H9 (cell line): ENCODE measurements around the gene PRX. TPM values are rescaled to one million over a fixed set of nuclear protein-coding genes. Genes with fewer than 3 reads are reported as not detected.

Experiments
- DNase-seq: peaks from one replicate; pipeline ENCODE4 v3.0.0-alpha.2; 2017
- H2AFZ ChIP-seq: one replicate; pipeline ENCODE4 v1.6.1; 2013; ENCODE audit warnings: mild to moderate bottlenecking, low read length, control low read depth, moderate library complexity
- H2AK5ac ChIP-seq: 2 replicates; pipeline ENCODE4 v1.6.1; 2013; ENCODE audit warnings: low read length, control low read depth, mixed read lengths; ENCODE audit not compliant: insufficient read length
- H2BK120ac ChIP-seq: one replicate; pipeline ENCODE4 v1.6.1; 2013; ENCODE audit warnings: low read depth, mild to moderate bottlenecking, low read length, control low read depth, inconsistent platforms; ENCODE audit not compliant: poor library complexity, severe bottlenecking
- H2BK12ac ChIP-seq: 2 replicates; pipeline ENCODE4 v1.6.1; 2013; ENCODE audit warnings: low read length, control low read depth, mixed read lengths, low read depth; ENCODE audit not compliant: insufficient read length
- H2BK15ac ChIP-seq: 2 replicates; pipeline ENCODE4 v1.6.1; 2013; ENCODE audit warnings: low read depth, low read length, control low read depth
- H2BK20ac ChIP-seq: one replicate; pipeline ENCODE4 v1.6.1; 2013; ENCODE audit warnings: low read depth, mild to moderate bottlenecking, low read length, control low read depth, inconsistent platforms; ENCODE audit not compliant: poor library complexity, severe bottlenecking
- H2BK5ac ChIP-seq: 2 replicates; pipeline ENCODE4 v1.6.1; 2013; ENCODE audit warnings: low read length, control low read depth, mixed read lengths; ENCODE audit not compliant: insufficient read length
- H3K14ac ChIP-seq: 2 replicates; pipeline ENCODE4 v1.6.1; 2013; ENCODE audit warnings: low read length, control low read depth; ENCODE audit not compliant: insufficient read depth
- H3K18ac ChIP-seq: 2 replicates; pipeline ENCODE4 v1.6.1; 2013; ENCODE audit warnings: low read depth, mild to moderate bottlenecking, mixed read lengths, low read length, control low read depth; ENCODE audit not compliant: insufficient read length
- H3K23ac ChIP-seq: 2 replicates; pipeline ENCODE4 v1.6.1; 2013; ENCODE audit warnings: low read length, control low read depth, mixed read lengths, low read depth; ENCODE audit not compliant: insufficient read length
- H3K23me2 ChIP-seq: 2 replicates; pipeline ENCODE4 v1.6.1; 2013; ENCODE audit warnings: low read depth, mild to moderate bottlenecking, mixed read lengths, low read length, control low read depth; ENCODE audit not compliant: insufficient read length, poor library complexity, severe bottlenecking
- H3K27ac ChIP-seq: 2 replicates; pipeline ENCODE4 v1.5.1; 2013; ENCODE audit warnings: low read length, control low read depth, mixed read lengths, low read depth; ENCODE audit not compliant: insufficient read length
- H3K27me3 ChIP-seq: 2 replicates; pipeline ENCODE4 v1.6.1; 2013; ENCODE audit warnings: low read length, control low read depth, inconsistent platforms; ENCODE audit not compliant: insufficient read depth
- H3K4ac ChIP-seq: 2 replicates; pipeline ENCODE4 v1.6.1; 2013; ENCODE audit warnings: low read depth, mild to moderate bottlenecking, control low read depth, inconsistent platforms, low read length, moderate library complexity
- H3K4me1 ChIP-seq: 2 replicates; pipeline ENCODE4 v1.6.1; 2013; ENCODE audit warnings: low read length, control low read depth, inconsistent platforms; ENCODE audit not compliant: insufficient read depth
- H3K4me2 ChIP-seq: 2 replicates; pipeline ENCODE4 v1.6.1; 2013; ENCODE audit warnings: low read length, control low read depth, mixed read lengths; ENCODE audit not compliant: insufficient read length, insufficient read depth
- H3K56ac ChIP-seq: 2 replicates; pipeline ENCODE4 v1.6.1; 2013; ENCODE audit warnings: low read depth, mild to moderate bottlenecking, mixed read lengths, low read length, control low read depth; ENCODE audit not compliant: insufficient read length
- H3K79me1 ChIP-seq: 2 replicates; pipeline ENCODE4 v1.6.1; 2013; ENCODE audit warnings: low read depth, mild to moderate bottlenecking, moderate library complexity, low read length, control low read depth, inconsistent platforms; ENCODE audit not compliant: insufficient read depth, poor library complexity, severe bottlenecking
- H3K79me2 ChIP-seq: 2 replicates; pipeline ENCODE4 v1.6.1; 2013; ENCODE audit warnings: low read length, control low read depth, inconsistent platforms; ENCODE audit not compliant: insufficient read depth
- H3K9ac ChIP-seq: 2 replicates; pipeline ENCODE4 v1.6.1; 2013; ENCODE audit warnings: low read length, control low read depth, mixed read lengths; ENCODE audit not compliant: insufficient read length; ENCODE audit errors: extremely low read depth
- H3K9me3 ChIP-seq: one replicate; pipeline ENCODE4 v1.6.1; 2013; ENCODE audit warnings: low read depth, low read length, inconsistent platforms; ENCODE audit not compliant: control insufficient read depth
- H3T11ph ChIP-seq: one replicate; pipeline ENCODE4 v1.6.1; 2013; ENCODE audit warnings: mild to moderate bottlenecking, low read length, control low read depth, inconsistent platforms
- H4K20me1 ChIP-seq: one replicate; pipeline ENCODE4 v1.6.1; 2013; ENCODE audit not compliant: control insufficient read depth, insufficient read length, insufficient read depth
- H4K5ac ChIP-seq: 2 replicates; pipeline ENCODE4 v1.6.1; 2013; ENCODE audit warnings: low read depth, mild to moderate bottlenecking, mixed read lengths, low read length, control low read depth; ENCODE audit not compliant: insufficient read length
- H4K8ac ChIP-seq: replicated peaks from 2 replicates; pipeline ENCODE4 v1.6.1; 2013; ENCODE audit warnings: low read length, control low read depth, mixed read lengths, low read depth; ENCODE audit not compliant: insufficient read length
- H4K91ac ChIP-seq: 2 replicates; pipeline ENCODE4 v1.6.1; 2013; ENCODE audit warnings: low read depth, mild to moderate bottlenecking, moderate library complexity, mixed read lengths, low read length, control low read depth; ENCODE audit not compliant: insufficient read length
- H3K27ac Mint-ChIP-seq, 3 experiments: 2 replicates in 2 of 3; 3 replicates in 1 of 3; pipeline ENCODE4 v1.8.0; 2020 to 2021; ENCODE audit warnings: mixed read lengths in 3 of 3, mild to moderate bottlenecking in 1 of 3, moderate library complexity in 1 of 3
- H3K27me3 Mint-ChIP-seq: 2 replicates; pipeline ENCODE4 v1.8.0; 2021; ENCODE audit warnings: low read depth, mild to moderate bottlenecking, moderate library complexity, mixed read lengths
- H3K36me3 Mint-ChIP-seq, 3 experiments: 2 replicates in 2 of 3; 3 replicates in 1 of 3; pipeline ENCODE4 v1.8.0; 2020 to 2021; ENCODE audit warnings: low read depth in 3 of 3, mixed read lengths in 3 of 3; ENCODE audit not compliant: insufficient read depth in 1 of 3
- H3K4me1 Mint-ChIP-seq, 2 experiments: 2 replicates each; pipeline ENCODE4 v1.8.0; 2020; ENCODE audit warnings: mixed read lengths in 2 of 2
- H3K4me3 Mint-ChIP-seq, 2 experiments: 2 replicates in 1 of 2; 3 replicates in 1 of 2; pipeline ENCODE4 v1.8.0; 2020 to 2021; ENCODE audit warnings: mild to moderate bottlenecking in 2 of 2, mixed read lengths in 2 of 2, moderate library complexity in 1 of 2
- H3K9me3 Mint-ChIP-seq, 2 experiments: 2 replicates in 1 of 2; 3 replicates in 1 of 2; pipeline ENCODE4 v1.8.0; 2020; ENCODE audit warnings: mild to moderate bottlenecking in 2 of 2, mixed read lengths in 2 of 2, moderate library complexity in 1 of 2
- WGBS: extraction: QIAGEN DNeasy Blood & Tissue Kit; methylation state at CpG from one replicate; pipeline ENCODE4 v1.1.7; 2013; ENCODE audit warnings: missing lambda C conversion rate, low lambda C conversion rate, mixed read lengths; ENCODE audit not compliant: insufficient read length; ENCODE audit errors: extremely low coverage; 5-methylcytosine and 5-hydroxymethylcytosine counted together
- total RNA-seq: library from RNA; stranded (reverse); gene quantifications from 2 replicates; pipeline ENCODE4 v1.2.1, GENCODE V29; 2021
- TF ChIP-seq, protein P1 (sequence below): fragments of 200-600 bp; sonication (generic); conservative IDR thresholded peaks from 3 replicates; pipeline ENCODE4 v1.8.0; 2021; ENCODE audit warnings: antibody characterized with exemption, mild to moderate bottlenecking

Gene PRX
- total RNA-seq, 1 experiment from 2014 or later = 4.0 TPM

- TF ChIP-seq, protein P1, sequence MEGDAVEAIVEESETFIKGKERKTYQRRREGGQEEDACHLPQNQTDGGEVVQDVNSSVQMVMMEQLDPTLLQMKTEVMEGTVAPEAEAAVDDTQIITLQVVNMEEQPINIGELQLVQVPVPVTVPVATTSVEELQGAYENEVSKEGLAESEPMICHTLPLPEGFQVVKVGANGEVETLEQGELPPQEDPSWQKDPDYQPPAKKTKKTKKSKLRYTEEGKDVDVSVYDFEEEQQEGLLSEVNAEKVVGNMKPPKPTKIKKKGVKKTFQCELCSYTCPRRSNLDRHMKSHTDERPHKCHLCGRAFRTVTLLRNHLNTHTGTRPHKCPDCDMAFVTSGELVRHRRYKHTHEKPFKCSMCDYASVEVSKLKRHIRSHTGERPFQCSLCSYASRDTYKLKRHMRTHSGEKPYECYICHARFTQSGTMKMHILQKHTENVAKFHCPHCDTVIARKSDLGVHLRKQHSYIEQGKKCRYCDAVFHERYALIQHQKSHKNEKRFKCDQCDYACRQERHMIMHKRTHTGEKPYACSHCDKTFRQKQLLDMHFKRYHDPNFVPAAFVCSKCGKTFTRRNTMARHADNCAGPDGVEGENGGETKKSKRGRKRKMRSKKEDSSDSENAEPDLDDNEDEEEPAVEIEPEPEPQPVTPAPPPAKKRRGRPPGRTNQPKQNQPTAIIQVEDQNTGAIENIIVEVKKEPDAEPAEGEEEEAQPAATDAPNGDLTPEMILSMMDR = no peak
- H3K9me3 Mint-ChIP-seq = no peaks in the 10 kb centered on the region; a peak in 1 of 5 replicates
- Histone ChIP-seq H3T11ph (no peak overlapping the region), H4K20me1 (no peaks in the 10 kb centered on the region), H2BK20ac (no peak overlapping the region), H3K9ac (no peak overlapping the region), H3K4me1 (no peaks in the 10 kb centered on the region), H3K4me2 (peak overlapping the region; percentile 15), H3K23me2 (peaks cover 8% of the 10 kb centered on the region), H2BK120ac (no peak overlapping the region), H2BK12ac (no peak overlapping the region), H3K18ac (no peak overlapping the region), H2BK5ac (no peak overlapping the region), H4K8ac (no peak overlapping the region), H3K27me3 (no peaks in the 10 kb centered on the region; the same call in 1 of the 2 replicates), H3K14ac (no peak overlapping the region; the same call in 1 of the 2 replicates), H3K27ac (no peak overlapping the region), H2BK15ac (no peak overlapping the region), H3K9me3 (no peaks in the 10 kb centered on the region), H4K5ac (no peak overlapping the region), H3K56ac (no peak overlapping the region), H3K79me2 (no peaks in the 10 kb centered on the region), H3K23ac (no peak overlapping the region), H3K79me1 (no peaks in the 10 kb centered on the region), H4K91ac (no peak overlapping the region), H3K4ac (no peak overlapping the region), H2AK5ac (no peak overlapping the region), H2AFZ (no peak overlapping the region)
- WGBS = no CpG with 5 or more reads among the region's 49 CpGs
- H3K4me3 Mint-ChIP-seq = peak overlapping the region in 1 of 2 experiments; percentile 65; a peak in 4 of 5 replicates
- H3K27me3 Mint-ChIP-seq = peaks cover 19% of the 10 kb centered on the region
- H3K27ac Mint-ChIP-seq = no peak overlapping the region
- H3K36me3 Mint-ChIP-seq = no peaks in the 10 kb centered on the region; a peak in 1 of 7 replicates
- peak; percentile 96 for DNase-seq
- H3K4me1 Mint-ChIP-seq = peaks cover 12 to 19% of the 10 kb centered on the region in 2 experiments
These were observed 14.6 kb downstream of the PRX start for GRCh38 chr19:40398417-40399131.
